Measurements from ENCODE around the gene TUBA8.
"Not testable (repeated sequence)": the region's sequence is repeated elsewhere in the genome, so short reads cannot be mapped to it uniquely, and the experiment has no call there.

GRCh38 chr22:18071307-18071967 lies 39.2 kb upstream of the TUBA8 start:
- TF ChIP-seq CTCF, POLR2A (IDR thresholded peaks at IDR 0.05): not testable (repeated sequence)

Data from thyroid gland (tissue), 4 donors.